ENCODE measurements around the gene PCYOX1L.
"Not testable (repeated sequence)": the region's sequence is repeated elsewhere in the genome, so short reads cannot be mapped to it uniquely, and the experiment has no call there.

Gene PCYOX1L

DNA sequence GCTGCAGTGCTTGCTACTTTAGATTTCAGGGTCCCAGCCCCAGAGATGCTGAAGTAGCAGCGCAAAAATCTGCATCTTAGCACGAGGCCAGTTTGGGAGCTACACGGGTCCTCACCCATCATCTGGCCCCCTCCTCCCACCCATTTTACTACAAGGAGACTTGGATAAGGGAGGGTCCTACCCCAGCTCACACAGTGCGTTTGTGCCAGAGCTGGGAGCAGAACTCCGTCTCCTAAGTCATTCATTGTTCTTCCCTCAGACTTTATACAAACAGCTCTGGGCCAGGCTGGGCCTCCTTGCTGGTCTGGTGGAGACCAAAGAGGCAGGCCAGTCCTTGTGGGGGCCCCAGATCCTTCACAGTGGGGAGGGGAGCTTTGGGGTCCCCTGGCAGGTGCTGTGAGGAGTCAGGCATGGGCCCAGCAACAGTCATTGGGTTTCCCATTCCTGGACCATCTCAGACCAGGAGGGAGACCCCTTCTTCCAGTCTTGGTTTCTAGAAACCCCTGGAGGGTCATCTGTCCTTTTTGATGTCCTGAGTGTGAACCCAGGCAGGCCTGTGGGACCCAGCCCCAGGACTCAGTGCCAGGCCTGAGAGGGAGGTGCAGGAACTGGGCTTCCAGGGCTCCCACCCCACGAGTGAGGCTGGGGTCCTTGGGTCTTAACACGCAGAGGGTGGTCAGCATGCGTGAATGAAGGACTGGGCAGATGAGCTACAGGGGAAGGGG lies 23.6 kb downstream of the PCYOX1L start:
- intact Hi-C loops (cut with DNase I): loop anchor here (5.0 kb wide), 1 partner anchor 186 kb away; no protein-coding TSS in a partner anchor

GRCh38 chr5:149381986-149382338 lies 24.1 kb downstream of the PCYOX1L start:
- peak in 9 of 10 donors; percentile 32 to 94 (median 64) for DNase-seq
- intact Hi-C loops (cut with DNase I): loop anchor here (2.0 to 5.0 kb wide), 2 partner anchors 49 to 185 kb away; no protein-coding TSS in a partner anchor

More for the DNA sequence above, 23.6 kb downstream of the PCYOX1L start:
- DNase-seq: peak in 1 of 10 donors; percentile 55

GRCh38 chr5:149382517-149383220 lies 24.8 kb downstream of the PCYOX1L start:
- intact Hi-C loops (cut with DNase I): loop anchor here (2.0 to 5.0 kb wide), 2 partner anchors 48 to 185 kb away; no protein-coding TSS in a partner anchor
- DNase-seq: no peak

GRCh38 chr5:149383399-149383798 lies 25.6 kb downstream of the PCYOX1L start:
- peak in 1 of 10 donors; percentile 50 for DNase-seq
- intact Hi-C loops (cut with DNase I): loop anchor here (2.0 to 5.0 kb wide), 2 partner anchors 47 to 184 kb away; no protein-coding TSS in a partner anchor

GRCh38 chr5:149386166-149386565 lies 28.3 kb downstream of the PCYOX1L start:
- DNase-seq: no peak
- intact Hi-C loops (cut with DNase I): no loop called here

DNA sequence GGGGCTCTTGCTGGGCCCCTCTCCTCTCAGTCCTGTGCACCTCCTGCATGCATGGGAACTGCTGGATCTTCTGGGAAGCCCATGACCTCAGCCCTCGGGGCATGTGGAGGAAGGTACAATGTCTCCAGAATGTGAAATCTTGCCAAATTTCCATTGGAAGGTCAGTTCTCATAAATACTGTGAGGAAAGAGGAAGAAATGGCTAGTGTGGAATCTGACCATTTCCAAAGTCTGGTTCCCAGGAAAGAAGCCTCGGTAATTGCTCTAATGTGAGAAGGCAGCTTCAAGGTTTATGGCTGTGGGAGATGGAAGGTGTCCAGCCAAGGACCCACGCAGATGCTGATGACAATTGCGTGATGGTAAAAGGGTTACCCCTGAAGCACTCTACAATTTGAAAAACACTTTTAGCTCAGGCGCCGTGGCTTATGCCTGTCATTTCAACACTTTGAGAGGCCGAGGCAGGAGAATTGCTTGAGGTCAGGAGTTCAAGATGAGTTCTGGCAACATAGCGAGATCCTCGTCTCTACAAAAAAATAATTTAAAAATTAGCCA lies 29.3 kb downstream of the PCYOX1L start:
- intact Hi-C loops (cut with DNase I): no loop called here

GRCh38 chr5:149387982-149388381 lies 30.1 kb downstream of the PCYOX1L start:
- no peak for DNase-seq
- intact Hi-C loops (cut with DNase I): no loop called here

More for the DNA sequence above, 29.3 kb downstream of the PCYOX1L start:
- DNase-seq: peak in 1 of 10 donors; percentile 15

DNA sequence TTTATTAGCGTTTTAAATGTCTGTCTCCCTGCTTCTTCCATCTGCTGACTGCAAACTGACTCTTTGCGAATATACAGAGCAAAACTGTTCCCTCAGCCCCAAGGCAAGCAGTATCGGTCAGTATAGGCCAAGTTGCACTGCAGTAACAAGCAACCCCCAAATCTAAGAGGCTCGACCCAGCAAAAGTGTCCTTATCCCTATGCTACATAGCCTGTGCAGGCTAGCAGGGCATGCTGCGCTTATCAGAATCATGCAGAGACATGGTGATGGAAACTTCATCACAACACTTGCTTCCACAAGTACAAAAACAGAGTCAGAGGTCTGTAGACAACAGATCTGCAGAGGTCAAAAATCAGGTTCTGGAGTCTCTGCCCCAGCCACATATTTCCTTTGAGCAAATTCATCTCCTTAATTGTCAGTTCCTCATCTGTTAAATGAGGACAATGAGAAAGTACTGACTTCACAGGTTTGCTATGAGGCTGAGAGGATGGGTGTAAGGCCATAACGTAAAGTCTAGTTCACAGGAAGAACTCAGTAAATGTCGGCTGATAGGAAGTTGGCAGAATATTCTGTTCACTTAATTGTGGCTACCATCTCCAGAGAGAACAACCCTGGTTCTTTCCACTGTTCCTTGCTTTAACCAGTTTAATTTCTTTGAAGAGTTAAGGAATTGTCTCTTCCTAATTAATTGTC lies 30.8 kb downstream of the PCYOX1L start:
- intact Hi-C loops (cut with DNase I): no loop called here

DNA sequence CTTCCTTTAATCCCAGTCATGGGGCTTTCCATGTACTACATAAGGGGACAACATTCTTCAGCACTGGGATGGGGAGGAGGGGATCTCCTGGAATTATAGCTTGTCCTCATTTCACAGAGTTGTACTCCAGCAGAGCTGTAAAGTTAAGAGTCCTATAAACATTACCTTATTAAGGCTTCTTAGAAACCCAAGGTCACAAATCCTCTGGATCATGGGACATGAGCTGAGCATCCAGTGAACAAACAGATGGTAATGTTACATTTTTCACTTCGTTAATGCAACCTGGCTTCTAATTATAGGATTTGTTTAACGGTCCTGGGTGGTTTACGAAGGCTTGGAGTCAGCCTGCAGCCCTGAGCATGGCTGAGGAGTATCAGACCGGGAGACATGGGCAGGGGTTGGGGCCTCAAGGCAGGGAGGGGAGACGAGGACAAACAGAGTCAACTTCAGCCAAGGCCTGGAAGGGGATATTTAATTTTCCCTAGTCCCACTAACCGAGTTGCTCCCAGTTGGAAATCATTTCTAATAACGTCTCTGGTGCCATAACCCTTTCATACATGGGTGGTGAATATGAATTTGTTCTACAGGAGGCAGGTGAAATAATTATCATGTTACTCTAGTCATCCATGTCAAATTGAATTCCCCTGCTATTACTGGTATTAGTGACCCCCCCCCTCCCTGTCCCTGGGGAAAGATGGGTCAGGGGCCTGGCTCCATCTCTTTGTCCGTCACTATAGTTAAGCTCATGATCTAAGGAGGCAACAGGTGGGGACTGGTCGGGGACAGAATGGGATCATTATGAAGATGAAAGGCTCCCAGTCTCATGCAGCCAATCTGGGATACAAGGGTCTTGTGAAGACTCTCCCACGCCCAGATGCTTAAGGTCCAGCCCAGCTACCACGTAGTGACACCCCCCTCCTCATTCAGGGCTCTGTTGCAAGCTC lies 32.0 kb downstream of the PCYOX1L start:
- peak in 1 of 10 donors; percentile 18 for DNase-seq
- intact Hi-C loops (cut with DNase I): no loop called here

More for the DNA sequence above, 30.8 kb downstream of the PCYOX1L start:
- DNase-seq: no peak

- intact Hi-C loops (cut with DNase I): not testable (repeated sequence)
- DNase-seq: peak in 1 of 10 donors; percentile 78
Measured at GRCh38 chr5:149391076-149391475, 33.2 kb downstream of the PCYOX1L start.

DNA sequence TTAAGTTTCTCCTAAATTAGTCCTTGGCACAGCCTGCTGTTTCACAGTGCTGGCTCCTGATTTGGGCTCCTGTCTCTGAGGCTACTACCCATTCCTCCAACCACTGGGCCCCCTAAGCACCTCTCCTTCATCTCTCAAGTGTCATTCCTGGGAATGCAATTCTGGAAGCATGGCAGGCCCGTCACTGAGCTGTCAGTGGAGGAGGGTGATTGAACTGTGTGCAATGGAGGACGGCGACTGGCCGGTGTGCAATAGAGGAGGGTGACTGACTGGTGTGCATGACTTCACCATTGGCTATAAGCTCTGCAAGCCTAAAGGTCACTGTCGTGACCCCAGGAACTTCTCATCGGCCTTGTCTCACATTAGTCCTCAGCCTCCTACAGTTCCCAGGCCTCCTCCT lies 33.7 kb downstream of the PCYOX1L start:
- intact Hi-C loops (cut with DNase I): no loop called here
- peak in 1 of 10 donors; percentile 36 for DNase-seq

GRCh38 chr5:149392718-149393117 lies 34.9 kb downstream of the PCYOX1L start:
- intact Hi-C loops (cut with DNase I): no loop called here

DNA sequence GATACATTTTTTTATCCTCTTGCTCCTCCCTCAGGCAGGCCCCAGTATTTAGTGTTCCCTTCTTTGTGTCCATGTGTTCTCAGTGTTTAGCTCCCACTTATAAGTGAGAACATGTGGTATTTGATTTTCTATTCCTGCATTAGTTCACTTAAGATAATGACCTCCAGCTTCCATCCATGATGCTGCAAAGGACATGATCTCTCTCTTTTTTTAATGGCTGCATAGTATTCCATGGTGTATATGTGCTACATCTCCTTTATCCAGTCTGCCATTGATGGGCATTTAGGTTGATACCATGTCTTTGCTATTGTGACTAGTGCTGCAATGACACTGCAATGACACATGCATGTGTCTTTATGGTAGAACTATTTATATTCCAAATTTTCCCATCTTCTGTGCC lies 37.1 kb downstream of the PCYOX1L start:
- DNase-seq; intact Hi-C loops (cut with DNase I): not testable (repeated sequence)

More at GRCh38 chr5:149392718-149393117, 34.9 kb downstream of the PCYOX1L start:
- peak in 1 of 10 donors; percentile 26 for DNase-seq

- DNase-seq: peak in 1 of 10 donors; percentile 34
- intact Hi-C loops (cut with DNase I): no loop called here
Measured at GRCh38 chr5:149397530-149397929, 39.7 kb downstream of the PCYOX1L start.

- DNase-seq: peak in 1 of 10 donors; percentile 9
- intact Hi-C loops (cut with DNase I): not testable (repeated sequence)
Measured at GRCh38 chr5:149398747-149399266, 41.0 kb downstream of the PCYOX1L start.

DNA sequence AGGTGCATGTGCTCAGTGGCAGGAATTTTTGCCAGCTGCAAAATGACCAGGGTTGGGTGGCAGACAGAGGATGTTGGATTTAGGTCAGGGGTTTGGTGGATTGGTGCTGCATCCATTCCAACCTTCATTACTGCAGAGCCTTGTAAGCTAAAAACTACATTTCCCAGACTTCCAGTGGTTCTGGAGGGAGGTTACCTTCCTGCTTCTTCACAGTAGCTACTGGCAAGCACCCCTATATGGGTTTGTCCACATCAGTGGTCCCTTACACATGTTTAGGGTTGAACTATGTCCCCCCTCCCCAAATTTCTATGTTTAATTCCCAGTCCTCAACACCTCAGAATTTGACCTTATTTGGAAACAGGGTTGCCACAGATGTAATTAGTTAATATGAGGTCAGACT lies 41.9 kb downstream of the PCYOX1L start:
- DNase-seq: no peak
- intact Hi-C loops (cut with DNase I): no loop called here

- DNase-seq: peak in 1 of 10 donors; percentile 6
- intact Hi-C loops (cut with DNase I): no loop called here
Measured at GRCh38 chr5:149400304-149400703, 42.5 kb downstream of the PCYOX1L start.

DNA sequence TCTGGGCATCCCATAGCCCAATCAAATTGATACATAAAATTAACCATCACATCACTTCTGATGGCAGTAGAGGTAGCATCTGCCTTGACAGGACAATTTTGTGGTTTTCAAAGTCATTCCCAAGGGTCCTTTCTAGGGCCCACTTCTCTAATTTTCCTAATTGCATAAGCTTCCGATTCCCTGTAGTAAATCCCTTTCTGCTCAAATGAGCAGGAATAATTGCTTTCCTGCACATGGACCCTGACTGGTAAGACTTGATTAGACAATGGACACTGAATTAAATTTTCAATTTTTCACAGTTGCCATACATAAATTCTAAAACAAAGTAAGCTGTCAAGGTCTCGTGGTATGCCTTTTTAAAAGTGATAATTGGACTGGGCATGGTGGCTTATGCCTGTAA lies 43.2 kb downstream of the PCYOX1L start:
- DNase-seq: no peak
- intact Hi-C loops (cut with DNase I): no loop called here

- no peak for DNase-seq
- intact Hi-C loops (cut with DNase I): no loop called here
Measured at GRCh38 chr5:149402291-149402690, 44.4 kb downstream of the PCYOX1L start.

Data from posterior cingulate gyrus (tissue), 11 donors.